ENCODE results near the gene LDLRAD2.

DNA sequence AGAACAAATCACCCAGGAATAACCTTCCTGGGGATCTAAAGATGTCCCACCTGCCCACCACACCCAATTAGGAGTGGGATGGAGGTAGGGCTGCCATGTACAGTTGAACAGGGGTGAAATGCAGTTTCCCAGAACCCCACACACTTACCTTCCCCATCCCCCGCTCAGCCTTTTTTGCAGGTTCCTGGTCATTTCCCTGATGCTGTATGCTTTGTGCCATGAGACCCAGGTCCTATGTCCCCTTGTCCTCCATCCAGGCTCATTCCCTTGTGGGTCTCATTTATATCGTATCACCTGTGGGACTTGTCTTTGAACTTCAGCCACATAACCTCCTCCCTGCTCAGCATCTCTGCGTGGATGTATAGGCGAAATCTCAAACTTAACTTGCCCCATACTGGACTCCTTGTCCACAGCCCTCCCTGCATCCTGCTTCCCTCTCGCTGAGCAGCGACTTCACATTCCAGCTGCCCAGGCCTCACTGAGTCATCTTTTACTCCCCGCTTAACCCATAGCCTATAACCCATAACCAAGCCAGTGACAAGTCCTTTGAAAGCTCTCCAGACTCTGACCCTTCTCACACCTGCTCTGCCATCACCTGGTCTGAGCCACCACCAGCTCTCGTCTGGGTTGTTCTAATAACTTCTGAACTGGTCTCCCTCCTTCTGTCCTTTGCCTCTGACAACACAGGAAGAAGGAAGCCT is 4.7 kb downstream of the LDLRAD2 start:
- no peak for TF ChIP-seq POLR2A (IDR thresholded peaks at IDR 0.05; ENCODE audit: low read depth, low read length)
- TF ChIP-seq TAF1 (IDR thresholded peaks at IDR 0.05; ENCODE audit: borderline replicate concordance, low read depth, low read length), result no peak
